Stimulated activated CD4-positive, alpha-beta T cell treated with anti-CD3 and anti-CD28 coated beads, Interleukin-2, amount 100 ng/mL, for 48 hours (primary cell): ENCODE measurements around the gene CYB5R3.

Source experiments
- DNase-seq, 2 donors: peaks; one replicate each; pipeline ENCODE4 v3.0.0-alpha.2; 2020

Gene CYB5R3

DNA sequence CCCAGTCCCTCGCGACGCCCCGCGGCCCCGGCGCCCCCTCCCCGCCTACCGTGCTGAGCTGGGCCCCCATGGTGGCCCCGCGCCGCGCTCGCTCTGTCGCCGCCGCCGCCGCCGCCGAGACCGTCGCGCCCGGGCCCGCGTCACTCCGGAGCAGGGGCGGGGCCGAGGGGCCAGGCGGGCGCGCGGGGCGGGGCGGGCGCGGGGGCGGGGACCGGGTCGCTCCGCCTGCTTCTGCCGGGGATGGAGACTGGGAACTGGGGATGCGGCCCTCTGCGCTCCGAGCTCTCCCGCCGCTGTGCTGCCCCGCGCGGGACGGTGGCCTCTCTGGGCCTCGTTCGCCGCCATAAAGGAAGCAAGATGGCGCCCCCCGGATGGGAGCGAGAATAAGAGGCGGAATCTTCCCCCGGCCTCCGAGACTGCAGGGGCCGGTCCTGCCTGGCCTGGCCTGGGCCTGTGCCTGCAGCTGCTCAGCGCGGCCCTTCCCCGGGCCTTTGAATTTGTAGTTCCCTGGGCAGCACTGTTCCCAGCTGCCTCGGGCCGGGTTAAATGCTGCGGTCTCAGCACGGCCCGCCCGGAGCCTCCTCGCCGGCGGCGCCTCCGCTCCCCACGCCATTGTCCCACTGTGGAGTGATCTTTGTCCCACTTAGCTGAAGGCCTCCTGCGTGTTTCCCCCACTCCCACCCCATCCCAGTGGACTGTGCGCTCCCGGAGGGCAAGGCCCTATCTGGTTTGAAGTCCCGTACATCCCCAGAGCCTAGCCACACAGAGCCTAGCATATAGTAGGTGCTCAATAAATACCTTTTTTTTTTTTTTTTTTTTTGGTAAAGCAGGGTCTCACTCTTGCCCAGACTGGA is at the start of gene CYB5R3:
Gene CYB5R3, minus strand, starts transcription at position 147 of the 854 bp plus-strand sequence. Its CDS starts 77 bp downstream, at position 70.
- DNase-seq: peak; percentile 79 to 82

DNA sequence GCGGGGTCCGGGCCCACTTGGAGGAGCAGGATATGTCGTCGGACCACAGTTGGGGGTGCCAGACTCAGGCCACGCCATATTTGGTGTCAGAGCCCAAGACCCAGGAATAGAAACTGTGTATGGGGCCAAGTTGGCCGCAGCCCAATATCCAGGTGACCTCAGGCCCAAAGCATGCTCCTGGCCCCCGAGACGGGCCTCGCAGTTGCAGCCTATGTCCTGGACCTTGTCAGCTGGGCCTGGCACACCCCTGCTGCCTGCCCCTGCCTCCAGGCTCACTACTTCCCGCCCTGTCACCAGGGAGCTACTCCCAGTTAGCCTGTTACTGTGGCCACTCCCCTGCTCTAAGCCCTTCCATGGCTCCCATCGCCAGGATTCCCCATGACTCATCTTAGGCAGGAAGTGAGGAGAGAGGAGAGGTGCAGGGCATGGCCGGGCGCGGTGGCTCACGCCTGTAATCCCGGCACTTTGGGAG is 48.4 kb upstream of the CYB5R3 start:
- no peak for DNase-seq

DNA sequence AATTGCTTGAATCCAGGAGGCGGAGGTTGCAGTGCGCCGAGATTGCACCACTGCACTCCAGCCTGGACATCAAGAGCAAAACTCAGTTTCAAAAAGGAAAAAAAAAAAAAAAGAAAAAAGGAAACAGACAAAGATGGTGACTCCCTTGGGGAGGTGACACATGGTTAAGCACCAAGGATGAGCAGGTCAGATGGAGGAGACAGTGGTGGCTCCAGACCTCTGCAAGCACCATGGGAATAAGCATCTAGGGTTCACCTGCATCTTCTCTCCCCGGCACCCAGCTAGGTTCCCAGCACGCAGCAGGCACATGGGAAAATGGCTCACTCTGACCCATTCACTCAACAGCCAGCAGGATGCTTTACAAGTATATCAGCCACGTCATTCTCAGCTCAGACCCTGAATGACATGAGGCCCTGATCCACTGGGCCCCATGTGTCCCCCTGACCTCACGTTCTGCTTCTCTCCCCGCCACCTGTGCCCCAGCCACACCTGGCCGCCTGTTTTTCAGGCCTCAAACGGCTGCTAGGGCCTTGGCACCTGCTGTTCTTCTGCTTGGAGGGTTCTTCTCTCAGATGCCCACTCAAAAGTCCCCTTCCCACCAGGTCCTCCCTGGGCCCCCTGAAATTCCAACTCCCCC is 47.3 kb upstream of the CYB5R3 start:
- no peak for DNase-seq

DNA sequence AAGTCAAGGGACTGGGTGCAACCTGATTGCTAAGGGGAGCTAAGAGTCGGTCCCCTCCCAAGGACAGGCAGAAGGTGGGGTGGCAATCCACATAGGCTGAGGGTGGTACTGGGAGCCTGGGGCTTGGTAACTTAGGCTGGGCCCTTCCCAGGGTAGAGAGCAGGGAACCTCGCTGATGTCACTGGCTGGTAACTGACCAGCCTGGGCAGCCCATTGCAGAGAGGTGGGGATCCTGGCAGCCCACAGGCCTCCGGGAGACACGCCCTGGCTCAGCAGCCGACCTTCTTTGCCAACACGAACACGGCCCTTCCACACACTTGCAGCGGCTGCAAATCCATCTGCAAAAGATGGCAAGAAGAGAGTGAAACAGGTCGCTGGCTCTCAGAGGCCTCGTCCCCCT is 46.1 kb upstream of the CYB5R3 start:
- DNase-seq: no peak

DNA sequence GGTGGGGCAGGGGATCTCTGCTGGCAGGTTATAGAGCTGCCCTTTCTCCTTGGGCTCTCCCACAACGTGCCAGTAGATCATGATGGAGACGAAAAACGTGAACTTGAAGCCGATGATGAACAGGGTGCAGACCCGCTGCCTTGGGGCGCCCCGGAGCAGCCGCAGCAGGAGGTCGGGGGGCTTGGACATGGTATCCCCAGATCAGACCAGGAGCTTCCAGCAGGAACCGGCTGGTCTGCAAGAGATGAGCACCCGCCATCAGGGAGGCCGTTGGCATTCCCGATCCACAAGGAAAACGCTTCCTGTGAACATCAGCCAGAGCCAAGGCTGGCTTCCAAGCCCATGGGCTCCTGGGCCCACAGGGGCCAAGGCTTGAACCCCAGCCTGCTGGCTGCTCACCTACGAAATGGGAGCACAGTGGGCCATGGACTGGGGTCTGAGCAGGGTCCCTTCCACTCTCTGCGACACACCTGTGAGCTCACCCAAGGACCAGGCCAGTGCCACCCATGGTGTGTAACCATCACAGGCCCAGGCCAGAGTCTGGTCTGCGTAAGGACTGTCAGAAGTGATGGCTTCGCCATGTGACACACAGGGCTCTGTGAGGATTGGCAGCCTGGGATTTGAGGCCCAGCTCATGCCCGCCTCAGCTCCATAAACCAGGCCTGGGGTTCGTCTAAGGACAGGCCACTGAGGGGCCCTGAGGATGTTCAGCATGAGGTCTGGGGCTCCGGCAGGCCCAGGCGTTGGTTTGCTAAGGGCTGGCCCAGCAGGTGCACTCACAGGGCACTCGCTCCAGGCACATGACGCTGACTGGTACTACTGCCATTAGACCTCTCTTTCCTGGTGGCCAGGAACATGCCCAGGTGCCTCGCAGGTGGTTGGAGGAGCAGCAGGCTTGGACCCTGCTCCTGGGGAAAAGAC is 44.8 kb upstream of the CYB5R3 start:
- no peak for DNase-seq

DNA sequence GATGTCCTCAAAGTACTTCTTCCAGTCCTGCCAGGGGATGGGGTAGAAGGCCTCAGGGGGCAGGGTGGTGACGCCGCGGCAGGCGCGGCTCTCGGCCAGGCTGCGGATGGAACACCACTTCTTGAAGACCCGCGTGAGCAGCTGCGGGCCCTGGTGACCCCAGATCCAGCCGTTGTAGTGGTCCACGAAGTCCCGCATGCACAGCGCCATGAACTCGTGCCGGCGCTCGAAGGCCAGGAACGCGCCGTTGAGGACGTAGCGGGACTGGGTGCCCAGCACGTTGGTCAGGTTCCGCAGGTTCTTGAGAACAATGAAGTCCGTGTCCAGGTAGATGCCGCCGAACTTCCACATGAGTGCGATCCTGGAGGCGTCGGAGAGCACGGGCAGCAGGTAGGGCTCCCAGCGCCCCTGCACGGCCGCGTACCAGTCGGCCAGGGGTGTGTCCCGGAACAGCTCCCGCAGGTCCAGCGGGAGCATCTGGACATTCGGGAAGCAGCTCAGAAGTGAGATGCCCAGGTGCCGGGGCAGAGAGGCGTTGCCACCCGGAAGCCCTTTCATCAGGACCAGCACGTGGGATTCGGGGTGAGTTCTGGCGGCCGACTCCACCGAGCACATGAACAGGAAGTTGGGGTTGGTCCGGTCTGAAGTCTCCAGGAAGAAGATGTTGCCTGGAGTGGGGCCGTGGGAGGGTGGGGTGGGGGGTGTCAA is 44.0 kb upstream of the CYB5R3 start:
- no peak for DNase-seq

DNA sequence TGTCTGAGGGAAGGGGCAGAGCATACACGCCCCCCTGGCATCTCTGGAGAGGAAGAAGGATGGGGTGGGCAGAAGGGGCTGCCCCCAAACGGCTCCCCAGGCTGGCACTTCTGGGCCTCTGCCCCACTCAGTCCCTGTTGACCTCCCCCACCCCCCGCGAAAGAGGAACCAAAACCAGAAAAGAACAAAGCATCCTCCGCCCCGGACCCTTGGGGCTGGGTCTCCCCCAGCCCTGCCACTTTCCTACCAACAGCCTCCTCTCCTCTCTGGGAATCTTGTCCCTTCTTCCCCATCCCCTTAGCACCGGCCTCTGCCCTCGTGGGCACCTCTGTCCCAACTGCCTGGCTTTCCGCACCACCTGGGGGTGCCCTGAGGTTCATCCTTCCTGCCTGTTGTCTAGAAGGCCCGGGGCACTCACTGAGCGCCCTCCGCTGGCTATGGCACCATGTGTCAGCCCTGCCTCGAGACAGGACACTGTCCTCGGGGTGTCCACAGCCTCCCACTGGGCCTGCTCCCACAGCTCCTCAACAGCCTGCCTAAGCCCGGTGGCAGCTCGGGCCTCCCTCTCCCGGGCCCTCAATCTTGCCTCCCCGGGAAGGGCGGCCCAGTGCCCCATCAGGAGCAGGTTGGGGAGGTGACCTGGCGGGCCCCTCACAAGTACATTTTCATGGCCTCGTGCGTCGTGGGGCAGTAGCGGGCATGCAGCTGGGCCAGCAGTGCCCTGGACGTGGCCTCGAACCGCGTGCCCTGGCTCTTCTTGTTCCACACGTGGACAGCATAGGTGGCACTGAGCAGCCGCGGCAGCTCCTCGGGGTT is 43.3 kb upstream of the CYB5R3 start:
- no peak for DNase-seq

DNA sequence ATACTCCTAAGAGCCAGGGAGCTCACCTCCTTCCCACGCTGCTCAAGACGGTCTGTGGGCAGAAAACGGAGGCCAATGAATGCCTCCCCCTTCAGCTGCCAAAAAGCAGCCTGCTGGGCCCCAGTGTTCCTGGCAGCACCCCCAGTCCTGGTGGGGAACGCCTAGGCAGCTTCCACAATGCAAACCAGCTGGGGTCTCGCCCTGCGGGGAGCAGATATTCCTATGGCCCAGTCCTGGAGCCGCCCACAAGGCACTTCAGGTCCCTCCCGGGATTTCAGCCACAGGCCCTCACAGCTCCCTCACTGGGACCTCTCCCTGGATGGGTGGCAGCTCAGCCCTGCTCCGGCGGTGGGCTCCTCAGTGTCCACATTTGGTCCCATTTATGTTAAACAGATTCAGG is 42.2 kb upstream of the CYB5R3 start:
- DNase-seq: no peak

DNA sequence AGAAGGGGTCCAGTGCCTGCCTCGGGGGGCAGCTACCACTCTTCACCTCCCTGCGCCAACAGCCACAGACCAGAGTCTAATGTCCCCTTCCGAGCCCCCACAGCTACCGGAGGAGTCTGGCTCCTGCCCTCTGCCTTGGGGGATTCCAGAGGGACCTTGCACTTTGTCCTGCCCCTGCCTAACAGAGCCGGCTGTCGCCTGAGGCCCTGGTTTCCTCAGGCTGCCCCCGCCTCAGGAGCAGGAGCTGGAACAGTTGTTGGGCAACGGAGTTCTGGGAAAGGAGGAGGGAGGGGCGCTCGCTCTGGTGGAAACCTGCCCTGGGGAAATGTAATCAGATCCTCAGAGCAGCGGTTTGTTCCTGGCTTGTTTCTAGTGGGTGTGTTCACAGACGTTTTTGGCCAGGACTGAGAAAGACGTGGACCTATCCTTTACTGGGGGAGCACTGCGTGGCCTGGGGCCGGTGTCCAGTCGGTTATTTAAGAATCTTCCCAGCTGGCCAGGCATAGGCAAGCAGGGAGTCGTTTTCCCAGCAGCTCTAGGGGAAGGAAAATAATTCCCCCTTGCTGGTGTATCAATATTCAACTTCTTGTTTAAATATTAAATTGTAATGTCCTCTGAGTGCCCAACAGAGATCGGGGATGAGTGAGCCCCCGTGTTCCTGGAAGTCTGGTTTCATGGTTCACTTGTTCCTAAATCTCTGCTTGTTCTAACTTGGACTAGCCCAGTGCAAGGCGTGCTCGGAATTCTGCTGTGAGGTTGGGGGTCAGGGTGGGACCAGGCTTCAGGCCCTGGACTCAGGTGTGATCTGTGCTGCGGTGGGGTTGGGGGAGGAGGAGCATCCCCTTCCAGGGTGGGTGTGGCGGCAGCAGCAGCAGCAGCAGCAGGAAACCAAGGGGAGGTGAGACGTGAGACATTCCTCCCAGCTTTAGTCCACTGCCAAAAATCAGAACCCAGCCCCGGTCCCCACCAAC is 39.3 kb upstream of the CYB5R3 start:
- DNase-seq: no peak

DNA sequence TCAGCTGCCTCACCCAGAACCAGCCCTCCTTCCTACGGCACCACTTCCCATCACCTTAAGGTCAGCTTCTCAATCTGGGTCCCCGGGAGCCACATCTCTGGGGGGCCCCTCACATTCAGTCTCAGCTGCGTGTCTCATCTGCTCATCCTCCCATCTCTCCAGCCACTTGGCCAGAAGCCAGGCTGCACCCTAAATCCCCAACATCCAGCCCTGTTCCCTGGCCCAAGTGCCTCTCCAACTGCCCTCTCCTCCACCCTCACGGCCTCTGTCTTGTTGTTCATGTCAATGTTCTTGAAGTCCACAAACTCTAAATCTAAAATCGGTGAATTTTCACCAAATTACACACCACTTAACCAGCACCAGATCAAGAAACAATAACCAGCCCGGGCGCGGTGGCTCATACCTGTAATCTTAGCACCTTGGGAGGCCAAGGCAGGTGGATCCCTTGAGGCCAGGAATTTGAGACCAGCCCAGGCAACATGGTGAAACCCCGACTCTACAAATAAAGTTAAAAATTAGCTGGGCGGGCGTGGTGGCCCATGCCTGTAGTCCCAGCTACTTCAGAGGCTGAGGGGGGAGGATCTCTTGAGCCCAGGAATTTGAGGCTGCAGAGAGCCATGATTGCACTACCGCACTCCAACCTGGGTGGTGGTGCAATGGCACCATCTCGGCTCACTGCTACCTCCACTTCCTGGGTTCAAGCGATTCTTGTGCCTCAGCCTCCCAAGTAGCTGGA is 37.7 kb upstream of the CYB5R3 start:
- DNase-seq: no peak

DNA sequence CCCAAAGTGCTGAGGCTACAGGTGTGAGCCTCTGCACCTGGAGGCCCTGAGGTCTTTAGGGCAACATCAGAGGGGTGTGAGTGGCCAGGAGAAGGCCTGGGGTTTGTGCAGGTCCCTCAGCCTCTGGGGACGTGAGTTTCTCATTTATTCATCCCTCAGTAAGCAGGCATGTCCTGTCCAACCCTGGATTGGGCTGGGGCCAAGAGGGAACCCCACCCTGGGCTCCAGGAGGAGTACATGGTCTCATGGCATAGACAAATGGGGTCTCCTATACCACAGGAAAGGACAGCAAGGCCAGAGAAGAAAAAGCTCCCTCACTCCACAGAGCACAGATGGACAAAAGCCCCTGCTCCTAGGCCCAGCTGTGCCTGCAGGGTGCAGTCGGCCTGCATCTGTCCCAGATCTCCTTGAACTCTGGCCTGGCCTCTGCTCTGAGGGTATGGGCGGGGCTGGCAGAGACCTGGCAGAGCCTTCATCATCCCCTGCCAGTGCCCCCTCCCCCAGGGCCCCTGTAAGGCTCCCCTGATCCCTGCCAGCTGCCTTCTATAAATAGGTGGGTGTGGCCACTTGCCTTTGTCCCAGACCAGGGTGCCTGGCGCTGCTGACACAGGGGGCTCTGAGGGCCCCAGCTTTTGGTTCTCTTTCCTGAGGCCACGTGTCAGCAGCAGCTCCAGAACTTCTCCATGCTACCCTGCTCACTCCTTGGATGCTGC is 36.9 kb upstream of the CYB5R3 start:
- no peak for DNase-seq

DNA sequence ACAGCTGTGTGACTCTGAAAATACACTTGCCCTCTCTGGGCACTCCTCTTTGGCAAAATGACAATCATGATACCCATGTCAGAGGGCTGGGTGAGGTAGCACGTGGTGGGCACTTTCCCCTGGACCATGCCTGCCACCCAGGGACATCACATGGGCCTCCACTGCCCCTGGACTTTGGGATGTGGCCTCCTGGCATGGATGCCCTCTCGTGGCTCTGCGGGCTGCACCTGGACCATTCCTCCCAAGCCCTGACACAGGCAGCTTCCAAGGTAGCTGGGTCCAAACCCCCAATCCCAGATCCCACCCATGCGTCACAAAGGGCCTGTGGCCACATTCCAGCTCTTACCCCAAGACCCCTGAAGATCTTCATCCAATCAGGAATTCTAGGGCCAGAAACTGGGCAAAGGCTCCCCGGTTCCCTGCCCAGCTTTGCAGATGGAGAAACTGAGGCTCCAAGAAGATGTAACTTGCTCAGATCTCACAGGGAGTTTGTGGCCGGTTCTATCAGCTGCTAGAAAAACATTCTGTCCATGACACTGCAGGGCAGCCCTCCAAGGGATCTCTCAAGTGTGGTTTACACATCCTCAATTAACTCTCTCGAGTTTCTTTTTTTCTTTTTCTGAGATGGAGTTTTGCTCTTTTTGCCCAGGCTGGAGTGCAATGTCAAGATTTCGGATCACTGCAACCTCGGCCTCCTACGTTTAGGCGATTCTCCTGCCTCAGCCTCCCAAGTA is 35.4 kb upstream of the CYB5R3 start:
- no peak for DNase-seq

DNA sequence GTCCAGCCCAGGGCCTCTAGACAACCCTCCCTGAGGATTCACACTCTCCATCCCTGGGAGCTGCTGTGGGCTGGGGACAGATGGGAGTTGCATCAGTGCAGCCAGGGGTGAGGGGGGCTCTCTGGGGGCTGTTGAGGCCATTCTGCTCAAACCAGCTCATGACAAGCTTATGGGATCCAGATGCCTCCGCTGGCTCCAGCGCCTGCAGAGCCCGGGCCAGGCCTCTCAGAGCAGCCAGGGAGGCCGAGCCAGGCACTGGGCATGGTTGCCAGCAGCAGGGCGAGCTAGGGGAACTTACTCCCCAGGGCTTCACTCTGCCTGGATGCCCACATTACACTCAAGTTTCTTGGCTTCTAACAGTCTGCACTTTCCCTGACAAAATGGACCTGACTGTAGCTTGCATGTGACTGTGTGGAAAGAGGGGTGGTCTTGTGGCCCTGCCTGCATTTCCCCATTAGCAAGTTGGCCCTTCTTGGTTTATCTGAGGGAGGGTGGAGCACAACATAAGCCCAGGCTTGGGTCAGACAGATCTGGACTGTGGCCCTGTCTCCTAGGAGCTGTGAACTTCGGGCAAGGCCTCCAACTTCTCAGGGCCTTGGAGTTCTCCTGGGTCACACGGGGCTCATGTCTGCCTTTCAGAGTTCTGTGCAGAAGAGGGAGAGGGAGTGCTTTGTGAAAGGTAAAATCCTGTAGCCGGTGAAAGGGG is 34.5 kb upstream of the CYB5R3 start:
- no peak for DNase-seq

DNA sequence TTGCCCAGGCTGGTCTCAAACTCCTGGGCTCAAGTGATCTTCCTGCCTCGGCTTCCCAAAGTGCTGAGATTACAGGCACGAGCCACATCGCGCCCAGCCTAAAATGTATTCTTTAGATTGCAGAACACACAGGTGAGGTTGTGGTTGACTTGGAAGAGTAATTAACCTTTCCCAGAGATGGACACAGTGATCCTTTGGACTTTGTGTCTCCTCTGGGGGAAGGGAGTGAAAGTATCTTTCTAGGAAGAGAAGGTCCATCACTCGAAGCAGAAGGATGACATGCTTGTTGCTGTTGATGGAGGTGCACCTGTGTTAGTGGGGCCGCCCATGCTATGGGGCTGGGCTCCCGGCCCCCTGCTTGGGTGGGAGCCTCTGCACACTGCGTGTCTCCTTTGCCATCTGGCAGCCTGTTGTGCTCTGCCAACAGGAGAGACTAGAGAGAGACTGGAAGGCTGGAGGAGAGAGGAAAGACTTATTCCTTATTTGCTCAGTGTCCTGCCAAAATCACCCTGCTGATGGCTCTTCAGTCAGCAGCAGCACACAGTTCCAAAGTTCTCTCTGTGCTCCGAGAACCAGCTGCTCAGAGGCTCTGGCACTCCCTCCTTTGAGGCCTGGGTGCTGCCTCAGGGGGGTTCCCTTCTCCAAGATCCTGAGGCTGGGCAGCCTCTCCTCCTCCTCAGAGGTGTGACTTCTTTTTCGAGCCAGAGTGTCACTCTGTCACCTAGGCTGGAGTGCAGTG is 33.1 kb upstream of the CYB5R3 start:
- no peak for DNase-seq

DNA sequence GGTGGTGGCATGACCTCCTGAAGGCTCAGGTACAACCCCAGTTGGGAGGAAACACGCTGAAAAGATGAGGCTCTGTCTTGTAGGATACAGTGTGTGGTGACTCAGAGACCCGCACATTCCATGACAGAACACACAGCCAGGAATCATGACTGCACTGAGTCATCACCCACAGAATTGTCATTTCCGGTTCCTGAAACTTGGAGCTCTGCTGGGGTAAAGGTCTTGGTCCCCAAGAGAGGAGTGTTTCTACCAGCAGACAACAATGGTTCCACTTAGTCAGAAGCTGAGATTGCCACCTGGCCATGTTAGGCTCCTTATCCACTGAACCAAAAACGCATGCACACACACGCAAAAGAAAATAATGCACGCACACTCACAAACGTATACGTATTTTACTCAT is 31.5 kb upstream of the CYB5R3 start:
- no peak for DNase-seq

DNA sequence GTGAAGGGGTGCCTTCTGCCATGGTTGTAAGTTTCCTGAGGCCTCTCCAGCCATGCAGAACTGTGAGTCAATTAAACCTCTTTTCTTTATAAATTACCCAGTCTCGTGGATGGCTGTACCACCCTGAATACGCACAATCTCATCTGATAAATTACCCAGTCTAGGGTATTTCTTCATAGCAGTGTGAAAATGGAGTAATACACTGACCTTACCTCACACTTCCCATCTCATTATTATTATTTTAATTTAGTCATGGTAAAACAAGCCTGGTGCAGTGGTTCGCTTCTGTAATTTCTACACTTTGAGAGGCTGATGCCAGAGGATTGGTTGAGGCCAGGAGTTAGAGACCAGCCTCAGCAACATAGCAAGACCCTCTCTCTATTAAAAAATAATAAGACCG is 30.5 kb upstream of the CYB5R3 start:
- DNase-seq: no peak

DNA sequence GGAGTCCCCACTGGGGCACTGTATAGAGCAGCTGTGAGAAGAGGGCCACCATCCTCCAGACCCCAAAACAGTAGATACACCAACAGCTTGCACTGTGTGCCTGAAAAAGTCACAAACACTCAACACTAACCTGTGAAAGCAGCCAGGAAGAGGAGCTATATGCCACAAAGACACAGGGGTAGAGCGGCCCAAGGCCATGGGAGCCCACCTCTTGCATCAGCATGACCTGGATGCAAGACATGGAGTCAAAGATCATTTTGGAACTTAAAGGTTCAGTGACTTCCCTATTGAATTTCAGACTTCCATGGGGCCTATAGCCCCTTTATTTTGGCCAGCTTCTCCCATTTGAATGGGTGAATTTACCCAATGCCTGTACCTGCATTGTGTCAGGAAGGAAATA is 29.7 kb upstream of the CYB5R3 start:
- DNase-seq: no peak
